ENCODE measurements around the gene MVP.
"Not testable (repeated sequence)": the region's sequence is repeated elsewhere in the genome, so short reads cannot be mapped to it uniquely, and the experiment has no call there.

The MVP gene

DNA sequence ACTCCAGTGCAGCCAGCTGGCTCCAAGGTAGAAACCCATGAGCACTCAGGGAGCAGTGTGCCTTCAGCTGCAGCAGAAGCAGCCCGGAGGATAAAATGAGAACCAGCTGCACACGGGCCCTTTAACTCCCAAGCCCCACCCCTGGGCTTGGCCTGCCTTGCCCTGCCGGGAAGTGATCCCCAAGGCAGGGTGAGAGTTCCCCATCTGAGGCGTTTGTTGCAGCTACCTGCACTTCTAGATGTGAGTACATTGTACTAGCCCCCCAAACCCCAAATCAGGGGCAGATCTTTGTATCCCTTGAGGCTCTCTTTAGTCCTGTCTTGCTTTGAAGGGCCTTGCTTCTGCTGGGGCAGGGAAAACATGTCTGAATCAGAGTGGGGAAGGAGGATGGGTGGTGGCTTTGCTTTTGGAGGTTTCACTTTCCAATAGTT, at the start of gene MVP:
TSS of gene MVP (plus strand) at position 192 of the 431 bp plus-strand sequence. CDS start 10,088 bp downstream, outside the sequence.
- DNase-seq: no peak

DNA sequence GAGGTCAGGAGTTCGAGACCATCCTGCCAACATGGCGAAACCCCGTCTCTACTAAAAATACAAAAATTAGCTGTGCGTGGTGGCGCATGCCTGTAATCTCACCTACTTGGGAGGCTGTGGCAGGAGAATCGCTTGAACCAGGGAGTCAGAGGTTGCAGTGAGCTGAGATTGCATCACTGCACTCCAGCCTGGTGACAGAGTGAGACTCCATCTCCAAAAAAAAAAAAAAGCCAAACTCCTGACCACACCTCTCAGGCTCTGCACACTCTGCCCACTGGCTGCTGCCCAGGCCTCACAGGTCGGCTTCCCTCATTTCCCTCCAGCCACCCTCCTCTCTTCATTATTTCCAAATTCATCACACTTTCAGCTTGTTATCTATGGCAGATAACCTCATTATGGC, 47.9 kb upstream of the MVP start:
- DNase-seq: not testable (repeated sequence)

DNA sequence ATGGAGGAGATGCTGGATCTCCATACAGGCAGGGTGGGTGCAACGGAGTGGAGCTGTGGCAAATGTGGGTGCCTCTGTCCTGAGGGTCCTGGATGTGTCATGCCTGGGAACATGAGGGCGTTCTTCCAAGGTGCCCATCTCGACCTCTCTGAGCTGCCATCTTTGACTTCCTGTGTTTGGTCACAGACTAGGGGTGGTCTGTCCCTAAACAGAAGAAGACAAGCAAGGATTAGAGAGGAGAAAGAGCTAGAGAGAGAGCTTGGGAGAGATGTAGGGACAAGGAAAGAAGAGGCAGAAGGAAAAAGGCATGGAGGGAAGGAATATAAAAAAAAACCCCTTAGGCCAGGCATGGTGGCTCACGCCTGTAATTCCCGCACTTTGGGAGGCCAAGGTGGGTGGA, 45.5 kb upstream of the MVP start:
- no peak for DNase-seq

DNA sequence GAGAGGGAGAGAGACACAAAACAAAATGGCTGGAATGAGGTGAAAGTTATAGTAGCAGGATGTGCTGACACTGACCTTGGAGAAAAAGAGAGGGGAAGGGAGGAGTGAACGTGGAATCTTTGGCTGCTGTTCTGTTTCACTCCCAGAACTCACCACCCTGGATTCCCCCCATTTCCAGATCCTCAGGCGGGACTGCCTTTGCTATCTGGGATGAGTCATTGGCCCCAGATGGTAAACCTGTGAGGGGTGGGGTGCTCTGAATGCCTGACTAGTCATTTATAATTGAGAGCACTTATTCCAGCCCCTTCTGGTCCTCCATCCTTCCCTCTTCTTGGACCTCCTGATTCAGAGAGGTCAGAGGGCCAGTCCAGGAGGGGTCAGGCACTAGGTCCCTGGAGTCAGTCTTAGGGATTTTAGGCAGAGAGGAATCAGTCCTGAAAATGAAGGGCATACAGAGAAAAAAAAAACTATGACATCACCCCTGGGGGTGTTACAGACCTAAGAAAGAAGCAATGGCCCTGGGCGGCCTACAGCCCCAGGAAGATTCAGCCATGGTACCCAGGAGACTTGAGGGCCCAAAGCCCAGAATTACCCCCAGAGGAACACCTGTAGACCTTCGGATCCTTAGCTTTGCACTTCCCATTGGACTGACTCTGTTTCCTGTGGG, 44.4 kb upstream of the MVP start:
- no peak for DNase-seq

DNA sequence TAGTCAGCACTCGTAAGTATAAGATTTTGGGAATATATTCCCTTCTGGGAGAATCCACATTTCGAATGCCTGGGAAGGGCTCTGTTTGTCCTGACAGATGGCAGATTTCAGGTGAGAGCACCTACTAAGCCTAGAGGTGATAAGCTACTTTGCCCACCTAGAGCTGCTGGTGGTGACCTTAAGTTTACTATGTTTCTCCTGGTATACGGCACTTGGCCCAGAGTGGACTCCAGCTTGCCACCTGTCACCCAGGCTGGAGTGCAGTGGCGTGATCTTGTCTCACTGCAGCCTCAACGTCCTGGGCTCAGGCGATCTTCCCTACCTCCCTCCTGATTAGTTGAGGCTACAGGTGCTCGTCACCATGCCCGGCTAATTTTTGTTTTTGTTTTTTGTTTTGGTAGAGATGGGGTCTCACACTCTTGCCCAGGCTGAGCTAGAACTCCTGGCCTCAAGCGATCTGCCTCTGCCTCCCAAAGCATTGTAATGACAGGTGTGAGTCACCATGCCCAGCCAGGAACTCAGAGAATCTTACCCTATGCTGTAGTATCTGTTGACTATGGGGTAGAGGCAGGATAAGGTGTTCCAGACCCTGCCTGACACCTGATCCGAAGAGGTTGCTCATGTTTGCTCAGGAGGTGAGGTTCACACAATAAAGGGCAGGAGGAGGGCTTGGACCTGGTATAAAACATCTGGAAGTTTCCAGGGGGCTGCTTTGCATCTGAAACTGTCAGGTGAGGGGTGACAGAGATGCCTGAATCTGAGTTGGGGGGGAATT, 42.5 kb upstream of the MVP start, which contains the start of gene ZG16:
TSS of gene ZG16 (plus strand) at position 681 of the 775 bp plus-strand sequence. CDS start 1,011 bp downstream, outside the sequence.
- DNase-seq: no peak

DNA sequence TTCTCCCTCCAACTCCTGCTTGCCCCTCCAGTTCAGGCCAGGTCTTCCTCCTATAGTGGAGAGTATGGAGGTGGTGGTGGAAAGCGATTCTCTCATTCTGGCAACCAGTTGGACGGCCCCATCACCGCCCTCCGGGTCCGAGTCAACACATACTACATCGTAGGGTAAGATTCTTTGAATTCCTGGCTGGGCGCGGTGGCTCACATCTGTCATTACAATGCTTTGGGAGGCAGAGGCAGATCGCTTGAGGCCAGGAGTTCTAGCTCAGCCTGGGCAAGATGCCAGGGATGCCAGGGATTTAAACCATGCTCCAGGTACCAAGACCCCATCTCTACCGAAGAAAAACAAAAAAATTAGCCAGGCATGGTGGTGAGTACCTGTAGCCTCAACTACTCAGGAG, 40.8 kb upstream of the MVP start:
- DNase-seq: no peak

DNA sequence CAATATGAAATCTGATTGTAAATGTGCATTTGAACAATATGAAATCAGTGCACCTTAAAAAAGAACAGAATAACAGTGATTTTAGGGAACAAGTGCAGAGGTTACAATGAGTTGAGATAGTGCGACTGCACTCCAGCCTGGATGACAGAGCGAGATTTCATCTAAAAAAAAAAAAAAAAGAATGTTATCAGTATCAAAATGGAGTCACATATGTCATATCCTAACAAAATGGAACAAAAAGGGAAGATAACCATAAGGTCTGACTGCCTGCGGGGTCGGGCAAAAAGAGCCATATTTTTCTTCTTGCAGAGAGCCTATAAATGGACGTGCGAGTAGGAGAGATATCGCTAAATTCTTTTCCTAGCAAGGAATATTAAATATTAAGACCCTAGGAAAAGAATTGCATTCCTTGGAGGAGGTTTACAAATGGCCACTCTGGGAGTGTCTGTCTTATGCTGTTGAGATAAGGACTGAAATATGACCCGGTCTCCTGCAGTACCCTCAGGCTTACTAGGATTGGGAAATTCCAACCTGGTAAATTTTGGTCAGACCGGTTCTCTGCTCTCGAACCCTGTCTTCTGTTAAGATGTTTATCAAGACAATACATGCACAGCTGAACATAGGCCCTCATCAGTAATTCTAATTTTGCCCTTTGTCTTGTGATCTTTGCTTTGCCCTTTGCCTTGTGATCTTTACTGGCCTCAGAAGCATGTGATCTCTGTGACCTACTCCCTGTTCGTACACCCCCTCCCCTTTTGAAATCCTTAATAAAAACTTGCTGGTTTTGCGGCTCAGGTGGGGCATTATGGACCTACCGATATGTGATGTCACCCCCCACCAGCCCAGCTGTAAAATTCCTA, 36.9 kb upstream of the MVP start:
- not testable (repeated sequence) for DNase-seq

DNA sequence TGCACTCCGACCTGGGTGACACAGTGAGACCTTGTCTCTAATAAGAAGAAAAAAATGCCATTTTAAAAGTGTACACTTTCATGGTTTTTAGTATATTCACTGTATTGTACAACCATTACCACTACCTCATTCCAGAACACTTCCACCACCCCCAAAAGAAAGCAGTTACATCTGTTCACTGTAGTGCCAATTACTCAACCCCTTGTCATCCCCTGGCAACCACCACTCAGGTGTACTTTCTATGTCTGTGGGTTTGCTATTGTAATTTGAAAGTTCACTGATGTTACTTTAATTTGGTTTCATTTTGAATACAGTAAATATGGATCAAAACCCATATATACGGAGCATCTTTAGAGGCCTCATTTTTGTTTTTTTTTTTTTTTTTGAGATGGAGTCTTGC, 36.1 kb upstream of the MVP start:
- DNase-seq: no peak

DNA sequence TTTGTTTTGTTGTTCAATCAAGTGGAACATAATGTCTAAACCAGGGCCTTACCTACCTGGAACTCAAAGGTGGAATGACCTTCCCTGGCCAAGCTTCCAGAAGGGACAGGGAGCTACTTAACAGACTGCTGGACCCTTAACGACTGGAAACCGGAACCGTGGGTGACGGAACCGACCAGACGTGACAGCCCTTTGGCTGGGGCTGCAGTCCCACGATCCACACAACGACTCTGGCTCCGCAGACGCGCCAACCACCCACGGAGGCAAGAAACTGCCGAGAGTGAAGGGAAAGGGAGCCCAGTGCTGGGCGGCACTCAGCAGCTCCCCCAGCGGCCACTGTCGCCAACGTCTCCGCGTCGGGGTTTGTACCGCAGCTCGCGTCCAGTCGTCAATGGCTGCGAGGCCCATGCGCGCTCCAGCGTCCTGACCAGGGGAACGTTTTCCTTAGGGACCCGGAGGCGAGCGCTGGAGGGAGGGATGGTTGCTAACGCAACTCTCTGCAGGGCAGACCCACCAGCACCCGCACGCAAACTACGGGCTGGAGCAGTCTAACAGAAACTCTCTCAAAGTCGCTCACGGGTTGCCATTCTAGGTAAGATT, 35.3 kb upstream of the MVP start:
- DNase-seq: no peak

DNA sequence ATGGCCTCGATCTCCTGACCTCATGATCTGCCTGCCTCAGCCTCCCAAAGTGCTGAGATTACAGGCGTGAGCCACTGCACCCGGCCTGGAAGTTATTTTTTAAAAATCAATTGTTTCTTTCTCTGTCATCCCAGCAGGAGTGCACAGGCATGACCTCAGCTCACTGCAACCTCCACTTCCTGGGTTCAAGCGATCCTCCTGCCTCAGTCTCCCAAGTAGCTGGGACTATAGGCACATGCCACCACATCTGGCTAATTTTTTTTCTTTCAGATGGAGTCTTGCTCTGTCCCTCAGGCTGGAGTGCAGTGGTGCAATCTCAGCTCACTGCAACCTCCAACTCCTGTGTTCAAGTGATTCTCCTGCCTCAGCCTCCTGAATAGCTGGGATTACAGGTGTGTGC, 33.1 kb upstream of the MVP start:
- DNase-seq: not testable (repeated sequence)

DNA sequence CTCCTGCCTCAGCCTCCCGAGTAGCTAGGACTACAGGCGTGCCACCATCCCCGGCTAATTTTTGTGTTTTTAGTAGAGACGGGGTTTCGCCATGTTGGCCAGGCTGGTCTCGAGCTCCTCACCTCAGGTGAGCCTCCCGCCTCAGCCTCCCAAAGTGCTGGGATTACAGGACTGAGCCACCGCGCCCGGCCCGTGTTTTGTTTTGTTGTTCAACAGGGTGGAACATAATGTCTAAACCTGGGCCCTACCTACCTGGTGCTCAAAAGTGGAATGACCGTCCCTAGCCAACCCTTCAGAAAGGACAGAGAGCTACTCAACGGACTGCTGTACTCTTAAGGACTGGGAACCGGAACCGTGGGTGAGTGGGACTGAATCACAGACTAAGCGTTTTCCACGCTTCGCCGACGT, 30.5 kb upstream of the MVP start:
- no peak for DNase-seq

DNA sequence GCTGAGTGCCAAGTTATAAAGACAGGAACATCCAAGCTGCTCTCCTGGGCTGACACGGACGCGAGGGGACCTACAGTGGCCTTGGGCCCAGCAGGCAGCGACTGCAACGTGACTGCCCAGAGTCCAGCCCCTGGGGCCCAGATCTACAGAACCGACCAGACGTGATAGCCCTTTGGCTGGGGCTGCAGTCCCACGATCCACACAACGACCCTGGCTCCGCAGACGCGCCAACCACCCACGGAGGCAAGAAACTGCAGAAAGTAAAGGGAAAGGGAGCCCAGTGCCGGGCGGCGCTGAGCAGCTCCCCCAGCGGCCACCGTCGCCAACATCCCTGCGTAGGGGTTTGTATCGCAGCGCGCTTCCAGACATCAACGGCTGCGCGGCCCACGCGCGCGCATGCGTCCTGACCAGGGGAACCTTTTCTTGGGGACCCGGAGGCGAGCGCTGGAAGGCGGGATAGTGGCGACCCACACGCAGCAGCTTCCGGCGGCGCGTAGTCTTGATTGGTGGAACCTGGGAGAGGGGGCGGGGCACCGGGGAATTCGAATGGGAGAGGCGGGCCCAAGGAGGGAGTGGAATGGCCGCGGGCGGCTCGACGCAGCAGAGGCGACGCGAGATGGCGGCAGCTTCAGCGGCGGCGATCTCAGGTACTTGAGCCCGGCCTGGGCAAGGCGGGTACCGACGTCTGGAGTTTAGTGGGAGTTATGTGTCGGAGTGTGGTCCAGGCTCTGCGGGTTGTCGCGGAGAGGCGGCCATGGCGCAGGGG, 29.9 kb upstream of the MVP start, which contains the start of gene KIF22:
TSS of gene KIF22 (plus strand) at position 569 of the 766 bp plus-strand sequence. CDS start at position 578, 9 bp downstream.
- peak; percentile 97 for DNase-seq

DNA sequence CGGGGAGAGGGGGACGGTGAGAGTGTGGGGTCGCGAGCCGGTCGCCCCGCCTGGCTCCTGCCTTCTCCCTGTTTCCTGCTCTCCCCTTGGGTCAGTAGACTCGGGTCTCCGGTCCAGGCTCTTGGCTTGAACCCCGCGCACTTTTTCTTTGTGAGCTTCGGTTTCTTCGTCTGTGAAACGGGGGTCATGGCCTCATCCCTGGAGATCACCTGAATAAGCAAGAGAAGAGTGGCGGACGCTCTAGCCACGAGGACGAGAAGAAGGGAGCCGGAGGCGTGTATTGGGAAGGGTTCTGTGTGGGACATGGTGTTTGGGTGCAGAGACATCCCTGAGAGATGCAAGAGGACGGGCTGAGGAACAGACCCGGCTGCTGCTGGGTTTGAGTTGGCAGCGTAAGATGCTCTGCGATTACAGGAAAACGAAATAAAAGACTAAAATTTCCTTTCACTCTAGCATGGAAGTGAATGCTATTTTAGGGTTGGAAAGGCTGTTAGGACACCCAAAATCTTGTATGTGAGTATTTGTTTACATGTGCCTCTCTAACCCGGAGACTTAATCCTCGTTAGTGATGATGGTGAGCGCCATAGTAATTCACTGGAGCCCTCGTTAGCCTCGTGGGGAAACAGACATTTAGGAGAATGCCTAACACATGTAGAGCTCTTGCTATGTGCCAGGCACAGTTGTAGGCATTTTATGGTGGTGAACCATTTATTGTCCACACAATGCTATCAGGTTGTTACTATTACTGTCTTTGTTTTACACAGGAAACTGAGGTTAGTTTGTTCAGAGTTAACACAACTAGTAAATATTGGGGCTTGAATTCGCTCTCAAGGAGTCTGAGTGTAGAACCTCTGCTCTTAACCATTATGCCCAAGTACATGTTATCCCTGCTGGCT, 29.1 kb upstream of the MVP start:
- no peak for DNase-seq

DNA sequence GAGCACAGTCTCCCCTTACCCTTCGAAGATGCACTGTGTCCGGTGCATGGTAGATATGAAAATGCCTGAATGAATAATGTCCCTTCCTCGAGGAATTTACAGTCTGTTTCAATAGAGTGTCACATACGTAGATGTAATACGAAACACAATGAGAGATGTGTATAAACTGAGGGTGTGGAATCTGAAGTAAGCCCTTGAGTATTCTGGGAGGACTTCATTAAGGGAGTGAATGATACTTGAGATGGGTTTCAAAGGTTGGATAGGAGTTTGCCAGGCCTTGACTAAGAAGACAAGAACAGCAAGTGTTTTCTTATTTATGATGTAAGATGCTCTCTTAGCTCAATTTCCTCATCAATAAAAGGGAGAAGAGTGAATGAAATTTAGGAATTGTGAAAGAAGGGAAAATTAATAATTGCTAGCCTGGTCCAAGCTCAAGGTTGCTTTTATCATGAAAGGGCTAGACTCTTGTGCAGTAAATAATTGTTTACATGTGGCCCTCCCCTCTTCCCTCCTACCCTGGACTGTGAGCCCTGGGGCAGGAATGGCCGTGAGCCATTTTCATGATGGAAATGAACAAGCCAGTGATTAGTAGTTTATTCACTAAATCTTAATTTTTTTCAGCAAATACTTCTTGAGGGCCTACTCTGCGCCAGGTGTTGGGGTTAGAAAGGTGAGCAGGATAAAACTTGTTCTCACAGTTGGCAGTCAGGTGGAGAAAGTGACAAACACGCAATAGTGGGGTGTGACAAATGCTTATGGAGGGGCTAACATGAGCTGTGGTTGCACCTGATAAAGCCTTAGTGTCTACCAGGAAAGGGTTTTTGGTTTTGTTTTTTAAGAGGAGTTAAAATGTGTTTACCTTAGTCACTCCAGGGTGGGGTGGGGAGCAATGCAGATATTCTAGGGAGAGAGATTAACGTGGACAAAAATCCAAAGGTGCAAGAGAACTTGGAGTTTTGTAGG, 28.1 kb upstream of the MVP start:
- no peak for DNase-seq

DNA sequence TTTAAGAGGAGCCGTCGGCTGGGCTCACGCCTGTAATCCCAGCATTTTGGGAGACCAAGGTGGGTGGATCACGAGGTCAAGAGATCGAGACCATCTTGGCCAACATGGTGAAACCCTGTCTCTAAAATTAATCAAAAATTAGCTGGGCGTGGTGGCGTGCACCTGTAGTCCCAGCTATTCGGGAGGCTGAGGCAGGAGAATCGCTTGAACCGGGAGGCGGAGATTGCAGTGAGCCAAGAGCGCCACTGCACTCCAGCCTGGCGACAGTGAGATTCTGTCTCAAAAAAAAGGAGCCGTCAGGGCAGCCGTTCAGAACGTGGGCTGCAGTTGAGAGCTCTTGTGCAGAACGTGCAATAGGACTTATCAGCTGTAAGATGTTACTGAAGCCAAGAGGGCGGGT, 27.1 kb upstream of the MVP start:
- DNase-seq: not testable (repeated sequence)

DNA sequence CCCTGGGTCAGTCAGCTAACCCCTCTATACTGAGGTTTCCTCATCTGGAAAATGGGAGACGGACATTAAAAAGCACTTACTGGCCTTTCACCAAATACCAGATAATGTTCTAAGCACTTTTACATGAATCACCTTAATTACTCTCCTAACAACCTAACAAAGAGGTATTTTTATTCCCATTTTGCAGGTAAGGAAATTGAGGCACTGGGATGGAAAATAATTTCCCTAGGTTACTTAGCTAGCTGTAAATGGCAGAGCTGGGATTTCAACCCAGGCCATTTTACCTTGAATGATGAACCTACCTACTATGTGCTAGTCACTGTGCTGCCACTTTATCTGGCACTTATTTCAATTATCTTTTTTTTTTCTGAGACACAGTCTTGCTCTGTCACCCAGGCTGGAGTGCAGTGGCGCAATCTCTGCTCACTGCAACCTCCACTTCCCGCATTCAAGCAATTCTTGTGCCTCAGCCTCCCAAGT, 26.0 kb upstream of the MVP start:
- DNase-seq: no peak

DNA sequence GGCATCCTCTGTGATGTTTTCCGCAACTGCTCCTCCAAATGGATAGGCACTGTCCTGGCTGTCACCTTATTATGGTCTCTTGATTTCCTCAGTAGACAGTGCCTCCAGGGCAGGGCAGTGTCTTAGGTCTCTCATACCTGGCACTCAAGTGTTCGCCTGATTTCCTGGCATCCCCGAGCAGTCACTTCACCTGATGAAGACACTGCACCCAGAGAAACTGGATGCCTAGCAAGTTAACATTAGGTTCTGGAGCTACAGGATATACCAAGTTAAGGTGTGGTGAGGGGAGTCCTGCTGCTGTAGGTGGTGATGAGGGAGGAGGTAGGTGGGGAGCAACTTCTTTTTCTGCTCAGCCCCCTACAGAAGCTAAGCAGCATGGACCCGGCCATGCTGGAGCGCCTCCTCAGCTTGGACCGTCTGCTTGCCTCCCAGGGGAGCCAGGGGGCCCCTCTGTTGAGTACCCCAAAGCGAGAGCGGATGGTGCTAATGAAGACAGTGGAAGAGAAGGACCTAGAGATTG, 17.8 kb upstream of the MVP start:
- no peak for DNase-seq

DNA sequence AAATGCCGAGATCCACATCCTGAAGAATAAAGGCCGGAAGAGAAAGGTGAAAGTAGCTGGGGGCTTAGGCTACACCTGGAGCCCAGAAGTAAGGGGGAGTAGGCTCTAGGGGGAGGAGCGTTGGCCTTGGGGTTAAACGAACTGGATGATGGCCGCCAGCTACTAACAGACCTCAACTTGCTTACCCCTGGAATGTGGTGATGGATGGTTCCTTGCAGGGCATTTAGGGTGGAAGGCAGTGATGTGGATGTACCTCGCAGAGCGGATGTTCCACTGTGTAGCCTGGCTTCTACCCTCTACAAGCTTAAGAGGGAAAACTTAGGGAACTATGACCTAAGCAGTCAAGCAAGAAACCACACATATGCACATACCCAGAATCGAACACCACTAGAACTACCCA, 16.2 kb upstream of the MVP start:
- DNase-seq: no peak

Measured in NCI-H2107 (cell line).